GM21786 (cell line): ENCODE measurements around the gene SLC46A2.
A peak's percentile ranks its signal among the peaks of the same experiment; 100 is the strongest.

Source experiments
- ATAC-seq: cut with Tn5 transposase; IDR thresholded peaks from one replicate; pipeline ENCODE4 v1.9.1; 2021; ENCODE audit not compliant: unreplicated experiment

SLC46A2 gene

DNA sequence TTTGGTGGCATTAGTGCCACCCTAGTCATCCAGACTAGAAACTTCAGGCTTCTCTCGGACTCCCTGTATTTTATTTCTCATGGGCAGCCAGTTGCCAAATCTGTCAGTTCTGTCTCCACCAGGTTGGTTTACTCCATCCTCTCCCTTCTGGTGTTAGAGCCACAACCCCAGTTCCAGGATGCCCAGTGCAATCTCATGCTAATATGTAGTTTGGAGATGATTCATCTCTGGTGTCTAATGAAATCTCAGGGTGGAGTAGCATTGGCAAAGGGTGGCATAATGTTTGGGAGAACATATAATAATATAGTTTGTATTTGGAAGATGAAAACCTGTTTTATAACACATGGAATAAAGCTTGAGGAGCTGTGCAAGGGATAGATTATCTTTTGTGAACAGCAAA is 30.2 kb downstream of the SLC46A2 start:
- no peak for ATAC-seq

DNA sequence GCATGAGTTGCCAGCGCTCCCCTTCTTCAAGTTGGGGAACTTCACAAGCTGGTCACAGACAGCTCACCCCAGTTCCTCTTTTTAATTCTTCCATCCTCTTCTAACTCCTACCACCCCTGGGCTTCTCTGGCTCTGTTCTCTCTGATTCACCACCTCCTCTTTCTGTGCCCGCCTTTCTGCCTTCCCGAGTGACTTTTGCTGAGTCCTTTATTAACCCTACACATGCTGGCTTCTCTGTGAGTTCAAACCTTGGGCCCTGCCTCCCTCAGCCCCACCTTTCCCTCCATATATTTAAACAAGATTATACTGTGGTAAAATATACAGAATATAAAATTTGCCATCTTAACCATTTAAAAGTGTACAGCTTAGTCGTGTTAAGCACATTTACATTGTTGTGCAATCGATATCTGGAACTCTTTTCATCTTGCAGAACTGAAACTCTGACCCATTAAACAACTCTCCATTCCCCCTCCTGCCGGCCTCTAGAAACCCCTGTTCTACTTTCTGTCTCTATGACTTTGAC is 32.0 kb downstream of the SLC46A2 start:
- peak; percentile 54 for ATAC-seq

DNA sequence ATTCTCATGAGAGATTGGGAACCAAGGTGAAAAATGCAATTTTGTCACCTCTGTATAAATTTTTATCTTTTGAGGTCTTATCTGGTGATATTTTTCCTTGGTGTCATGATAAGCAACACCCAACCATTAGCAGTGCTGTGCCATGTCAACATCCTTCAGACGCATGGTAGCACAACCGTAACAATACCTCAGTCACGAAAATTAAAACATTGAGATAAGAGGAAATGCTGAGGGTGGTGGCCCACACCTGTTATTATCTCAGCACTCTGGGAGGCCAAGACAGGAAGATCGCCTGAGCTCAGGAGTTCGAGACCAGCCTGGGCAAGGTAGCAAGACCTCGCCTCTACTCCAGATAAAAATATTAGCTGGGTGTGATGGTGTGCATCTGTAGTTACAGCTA is 32.7 kb downstream of the SLC46A2 start:
- ATAC-seq: no peak

DNA sequence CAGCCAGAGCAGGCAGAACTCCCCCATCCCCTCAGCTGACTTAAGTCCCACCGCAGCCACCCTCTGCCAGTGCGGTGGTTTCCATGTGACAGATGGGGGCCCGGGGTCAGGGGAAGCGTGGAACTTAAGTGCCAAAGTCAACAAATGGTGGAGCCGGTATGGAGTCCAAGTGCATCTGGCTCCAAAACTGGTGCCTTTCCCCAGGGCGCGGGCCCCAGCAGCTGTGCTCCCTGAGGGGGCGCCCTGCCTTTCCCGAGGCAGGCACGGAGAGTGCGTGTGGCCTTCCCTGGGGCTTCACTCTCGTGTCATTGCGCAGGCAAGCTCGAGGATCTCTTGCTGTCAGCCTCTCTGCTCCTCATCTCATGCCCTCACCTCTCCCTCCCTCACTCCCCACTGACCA is 33.8 kb downstream of the SLC46A2 start:
- ATAC-seq: no peak

DNA sequence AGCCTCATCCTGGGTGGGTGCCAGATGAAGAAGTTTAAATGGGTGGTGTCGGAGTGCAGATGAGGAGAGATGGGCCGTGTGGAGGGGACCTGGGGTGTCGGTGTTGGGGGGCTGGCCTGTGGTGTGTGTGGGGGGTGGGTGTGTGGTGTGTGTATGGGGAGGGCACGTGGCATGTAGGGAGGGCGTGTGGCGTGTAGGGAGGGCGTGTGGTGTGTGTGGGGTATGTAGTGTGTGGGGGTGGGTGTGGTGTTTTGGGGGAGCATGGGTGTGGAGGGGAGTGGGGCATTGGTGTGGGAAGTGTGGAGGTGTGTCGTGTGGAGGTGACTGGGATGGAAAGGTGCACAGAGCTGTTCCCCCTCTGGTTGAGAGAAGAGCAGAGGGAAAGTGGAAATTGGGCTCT is 34.5 kb downstream of the SLC46A2 start:
- ATAC-seq: no peak

DNA sequence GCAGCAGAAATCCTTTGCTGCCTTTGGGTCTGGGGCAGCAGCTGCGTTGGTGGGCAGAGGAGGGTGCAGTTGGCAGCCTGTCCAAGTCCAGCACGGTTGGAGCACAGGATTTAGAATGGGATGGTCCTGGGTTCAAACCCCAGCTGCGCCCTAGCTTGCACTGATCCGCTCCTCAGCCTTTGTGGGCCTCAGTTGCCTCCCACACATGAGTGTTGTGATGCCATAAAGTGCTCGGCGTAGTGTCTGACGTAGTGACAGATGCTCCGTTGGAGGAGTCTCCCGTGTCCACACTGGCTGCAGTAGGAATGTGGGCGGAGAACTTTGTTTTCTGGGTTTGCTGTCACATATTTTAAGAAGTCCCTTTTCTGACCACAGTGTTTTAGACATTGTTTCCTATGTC is 36.0 kb downstream of the SLC46A2 start:
- ATAC-seq: no peak

DNA sequence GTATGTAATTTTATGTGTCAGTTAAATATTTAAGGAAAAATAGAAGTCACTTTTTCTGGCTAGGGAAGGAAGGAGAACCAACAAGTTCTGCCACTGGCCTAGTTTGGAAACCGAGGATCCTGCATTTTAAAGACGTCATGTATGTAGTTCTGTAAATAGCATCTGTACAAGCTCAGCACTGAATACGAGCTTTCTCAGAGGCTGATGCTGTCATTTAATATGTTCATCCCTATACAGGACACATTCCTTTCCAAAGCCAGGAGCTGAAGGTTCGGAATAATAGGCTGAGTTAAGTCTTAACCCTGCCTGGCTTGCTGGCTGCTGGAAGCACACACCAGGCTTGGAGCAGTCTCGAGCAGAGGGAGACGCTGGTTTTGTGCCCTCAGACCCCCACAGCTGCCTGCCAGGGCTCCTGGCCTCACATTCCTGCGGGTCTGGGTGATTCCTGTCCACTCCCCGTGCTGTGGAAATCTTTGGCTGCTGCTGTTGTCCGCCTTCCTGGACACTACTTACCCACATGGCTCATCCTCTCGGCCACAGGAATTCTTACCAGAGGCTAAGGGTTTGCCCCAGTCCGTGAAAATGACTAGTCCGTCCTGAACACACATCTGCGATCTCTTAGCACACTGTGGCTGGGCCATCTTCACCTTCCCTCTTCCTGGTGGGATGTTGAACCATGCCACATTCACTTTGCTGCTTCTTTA is 36.6 kb downstream of the SLC46A2 start:
- ATAC-seq: no peak

DNA sequence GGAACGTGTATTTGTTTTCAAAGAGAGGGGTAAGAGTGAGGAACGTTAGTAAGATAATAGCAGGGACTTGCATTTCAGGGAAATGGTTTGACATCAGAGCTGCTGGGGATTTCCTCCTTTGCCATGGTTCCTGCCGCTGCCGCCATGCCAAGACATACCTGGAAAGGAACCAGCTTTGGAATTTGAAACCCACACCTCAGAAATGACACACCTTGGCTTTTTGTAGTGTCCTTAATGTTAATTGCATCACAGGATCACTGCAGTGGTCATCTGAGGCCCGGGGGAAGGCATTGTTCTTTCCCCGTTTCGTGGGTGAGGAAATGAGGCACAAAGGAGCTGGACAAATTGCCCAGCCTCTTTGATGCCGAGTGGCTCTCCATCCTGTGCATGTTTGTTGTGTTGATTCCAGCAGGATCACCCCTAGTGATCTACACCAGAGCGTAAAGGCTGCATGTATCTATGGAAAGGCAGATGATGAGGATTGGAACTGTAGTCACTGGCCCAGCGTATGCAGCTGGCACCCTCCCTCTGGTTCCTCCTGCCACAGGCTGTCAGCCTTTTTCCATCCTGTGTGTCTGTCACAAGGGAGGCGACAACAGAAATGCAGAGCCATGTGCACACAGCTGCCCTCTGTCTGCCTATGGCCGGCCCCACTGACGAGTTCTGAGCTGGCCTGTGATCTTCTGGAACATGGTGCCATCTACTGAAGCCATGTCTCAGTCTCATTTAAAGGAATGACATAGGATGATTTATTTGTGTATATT is 37.8 kb downstream of the SLC46A2 start:
- no peak for ATAC-seq

DNA sequence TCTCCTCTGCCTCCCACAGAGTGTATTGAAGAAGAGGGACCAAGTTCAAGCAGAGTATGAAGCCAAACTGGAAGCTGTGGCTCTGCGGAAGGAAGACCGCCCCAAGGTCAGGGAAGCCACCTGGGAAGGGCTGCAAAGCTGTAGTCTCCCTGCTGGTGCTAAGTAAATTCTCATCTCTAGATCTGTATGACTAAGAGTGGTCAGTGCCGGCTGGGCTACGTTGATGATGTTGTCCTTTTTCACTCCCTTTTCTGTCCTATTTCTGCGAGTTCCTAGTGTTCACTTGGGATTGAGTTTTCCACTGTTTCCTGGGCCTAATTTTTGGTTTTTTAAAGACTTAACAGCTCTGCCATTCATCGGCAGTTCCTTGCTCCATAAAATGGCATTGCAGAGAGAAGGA is 39.8 kb downstream of the SLC46A2 start:
- no peak for ATAC-seq

DNA sequence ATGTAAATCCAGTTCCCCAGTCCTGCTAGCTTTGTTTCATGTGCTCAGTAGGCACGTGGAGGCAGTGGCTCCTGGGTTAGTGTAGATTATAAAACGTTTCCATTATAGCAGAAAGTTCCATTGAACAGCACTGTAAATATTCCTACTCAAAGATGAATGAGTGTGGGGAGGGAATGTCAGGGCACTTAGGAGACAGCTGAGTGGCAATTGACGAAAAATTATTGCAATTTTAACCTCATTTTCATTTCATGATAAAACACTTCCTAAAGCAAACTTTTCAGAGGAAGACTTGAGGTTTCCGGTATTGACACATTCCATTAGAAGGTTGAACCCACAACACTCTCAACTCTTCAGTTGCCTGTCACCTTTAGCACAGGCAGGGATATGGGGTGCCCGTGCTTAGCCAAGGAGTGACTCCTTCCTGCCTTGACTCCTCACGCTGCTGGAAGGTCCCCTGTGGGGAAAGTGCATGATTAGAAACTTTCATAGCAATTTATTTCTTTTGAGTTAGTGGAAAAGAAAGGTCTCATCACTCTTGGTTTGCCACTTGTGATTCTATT is 41.2 kb downstream of the SLC46A2 start:
- no peak for ATAC-seq

DNA sequence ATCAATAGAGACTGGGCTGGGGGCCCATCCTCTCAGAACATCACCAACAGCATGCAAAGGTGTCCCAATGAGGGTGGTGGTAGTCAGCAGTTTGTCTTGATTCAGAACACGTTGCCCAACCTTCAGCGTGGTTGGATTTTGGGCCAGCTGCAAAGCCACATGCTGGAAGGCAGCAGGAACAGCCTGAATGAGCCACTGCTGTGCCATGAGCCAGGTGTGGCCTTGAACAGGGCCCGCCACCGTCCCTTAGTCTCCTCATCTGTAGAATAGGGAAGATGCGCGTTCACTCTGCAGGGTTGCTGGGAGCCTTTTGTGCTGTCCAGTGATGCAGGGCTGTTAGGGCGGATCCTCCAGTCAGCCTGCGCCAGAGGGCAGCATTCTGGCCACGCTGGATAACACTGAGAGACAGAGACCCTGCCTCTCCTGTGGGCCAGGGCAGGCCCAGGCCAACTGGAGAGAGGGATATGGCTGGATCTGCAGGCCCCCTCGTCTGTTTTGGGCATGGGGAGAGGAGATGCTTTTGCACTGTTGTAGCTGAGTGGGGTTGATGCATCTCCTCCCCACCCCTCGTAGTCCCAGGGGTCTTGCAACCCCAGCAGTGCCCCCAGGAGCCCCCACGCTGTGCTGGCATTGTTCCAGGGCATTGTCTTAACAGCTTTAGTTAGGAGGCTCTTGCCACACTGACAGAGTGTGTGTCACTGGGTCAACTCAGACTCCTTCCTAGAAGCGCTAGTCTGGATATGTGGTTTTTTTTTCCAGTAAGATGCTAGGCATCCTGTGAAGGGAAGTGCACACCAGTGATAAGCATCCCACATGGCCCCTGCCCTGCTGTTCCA is 42.1 kb downstream of the SLC46A2 start:
- ATAC-seq: no peak

DNA sequence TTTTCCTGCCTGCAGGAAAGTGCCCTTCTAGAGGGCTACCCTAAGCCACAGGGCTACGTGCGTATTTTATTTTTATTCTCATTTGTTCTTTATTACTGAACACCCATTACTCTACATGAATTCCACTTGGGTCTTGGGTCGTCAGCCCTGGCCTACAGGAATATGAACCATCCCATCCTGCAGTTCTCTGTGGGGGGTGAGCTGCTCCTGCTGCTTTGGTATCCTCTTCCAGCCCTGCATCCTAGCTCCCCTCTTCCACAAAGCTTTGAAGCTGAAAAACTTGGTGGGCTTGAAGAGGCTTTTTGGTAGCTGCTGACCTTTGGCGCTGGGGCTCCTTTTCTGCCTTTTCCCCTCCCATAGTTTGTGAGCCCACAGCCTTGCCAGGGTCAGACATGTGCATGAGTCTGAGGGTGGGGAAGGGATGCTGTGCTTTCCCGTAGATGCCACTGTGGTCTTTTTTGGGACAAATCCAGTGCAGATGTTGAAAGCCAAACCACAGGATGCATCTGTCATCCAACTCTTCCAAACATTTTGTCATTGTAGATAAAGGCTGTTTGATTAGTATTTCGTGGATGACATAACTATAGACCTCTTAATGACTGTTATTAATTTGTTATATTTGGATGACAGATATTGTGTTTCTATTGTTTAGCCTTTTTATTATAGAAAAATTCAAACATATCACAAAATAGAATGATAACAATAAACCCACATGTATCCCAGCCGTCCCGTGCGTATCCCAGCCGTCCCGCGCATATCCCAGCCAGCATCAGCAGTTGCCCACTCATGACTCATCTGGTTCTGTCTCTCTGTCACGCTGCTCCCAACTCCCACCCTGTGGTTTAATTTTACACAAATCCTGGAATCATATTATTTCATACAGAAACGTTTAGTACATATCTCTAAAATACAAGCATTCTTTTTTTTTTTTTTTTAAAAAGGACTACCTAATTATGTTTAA is 43.9 kb downstream of the SLC46A2 start:
- no peak for ATAC-seq

DNA sequence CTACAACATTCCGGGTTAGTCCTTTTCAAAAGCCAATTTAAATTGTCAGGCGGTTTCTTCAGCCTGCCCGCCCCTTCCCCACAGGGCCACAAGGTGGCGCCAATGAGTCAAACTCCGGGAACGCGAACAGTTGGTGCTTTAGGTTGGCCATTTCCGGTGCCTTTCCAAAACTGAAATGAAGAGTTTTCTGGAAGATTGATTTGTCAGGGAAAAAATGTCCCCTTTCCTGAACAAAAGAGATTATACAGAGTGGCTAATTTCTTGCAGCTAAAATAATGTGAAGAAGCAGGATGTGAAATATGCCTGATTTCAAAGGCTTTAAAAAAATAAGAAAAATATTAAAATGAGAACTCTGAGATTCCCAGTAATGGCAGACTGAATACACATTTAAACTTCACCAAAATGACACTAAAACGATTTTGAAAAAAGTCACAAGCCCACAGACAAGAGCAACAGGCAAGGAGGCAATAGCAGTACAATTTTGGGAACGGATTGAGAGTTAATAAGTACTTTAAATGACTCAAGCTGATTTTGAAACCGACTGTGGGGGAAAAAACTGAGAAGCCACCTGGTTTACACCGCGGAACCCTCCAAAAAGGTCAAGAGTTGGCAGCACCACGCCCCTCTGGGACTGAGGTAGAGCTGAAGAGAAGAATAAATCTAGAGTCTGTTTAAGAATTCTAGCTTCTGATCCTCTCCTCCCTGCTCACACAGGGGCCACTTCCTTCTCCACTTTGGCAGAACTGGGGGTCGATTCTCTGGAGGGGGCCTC is 45.7 kb downstream of the SLC46A2 start:
- ATAC-seq: peak; percentile 89

DNA sequence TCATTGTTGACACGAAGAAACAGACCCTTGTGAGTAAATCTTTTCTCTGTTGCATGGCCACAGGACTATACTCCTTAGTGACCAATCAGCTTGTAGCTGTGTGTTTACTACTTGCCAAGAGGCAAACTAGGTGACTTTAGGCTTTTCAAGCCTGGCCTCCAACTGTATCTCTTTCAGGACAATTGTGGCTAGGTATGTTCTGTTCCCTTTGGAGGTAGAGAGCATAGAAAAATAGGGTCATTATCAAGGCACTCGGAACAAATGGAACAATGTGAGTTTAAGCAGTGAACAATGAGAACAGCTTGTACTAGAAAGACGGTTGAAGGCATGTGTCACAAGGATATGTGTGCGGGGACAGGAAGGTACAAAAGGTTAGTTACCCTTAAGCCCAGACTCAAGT is 48.1 kb downstream of the SLC46A2 start:
- ATAC-seq: no peak

DNA sequence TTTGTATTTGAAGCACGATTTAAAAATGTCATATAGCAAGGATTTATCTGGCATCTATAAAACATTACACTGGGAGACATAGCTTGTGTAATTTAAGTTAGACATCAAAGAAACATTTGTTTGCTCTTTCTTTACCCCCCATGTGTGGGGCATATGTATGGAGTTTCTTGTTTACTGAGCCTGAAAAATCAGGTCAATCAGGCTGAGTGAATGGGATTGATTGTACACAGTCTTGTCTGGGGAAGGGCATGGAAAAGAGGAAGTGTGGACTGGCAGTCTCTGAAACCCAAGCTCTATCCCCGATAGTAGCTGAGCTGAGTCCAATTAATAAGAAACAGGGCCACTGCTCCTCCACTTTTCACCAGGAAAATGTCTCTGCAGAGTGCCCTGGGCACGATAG is 49.4 kb downstream of the SLC46A2 start:
- no peak for ATAC-seq

DNA sequence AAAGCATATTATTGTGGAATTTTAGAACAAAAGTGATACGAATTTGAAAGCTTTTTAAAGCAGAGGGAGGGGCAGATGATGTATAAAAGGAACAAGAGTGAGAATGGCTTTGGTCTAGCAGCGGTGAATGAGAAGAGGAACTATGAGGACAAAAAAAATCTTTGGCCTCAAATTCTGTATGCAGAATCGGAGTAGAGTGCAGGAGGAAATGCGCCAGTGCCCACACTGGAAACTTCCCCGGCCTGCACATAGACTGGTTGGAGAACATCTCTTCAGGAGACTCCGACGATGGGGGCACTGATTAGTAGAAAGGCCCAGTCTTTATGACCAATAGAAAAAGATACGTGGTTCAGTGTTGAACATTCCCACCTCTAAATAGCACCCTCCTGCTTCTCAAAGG is 51.3 kb downstream of the SLC46A2 start:
- no peak for ATAC-seq

DNA sequence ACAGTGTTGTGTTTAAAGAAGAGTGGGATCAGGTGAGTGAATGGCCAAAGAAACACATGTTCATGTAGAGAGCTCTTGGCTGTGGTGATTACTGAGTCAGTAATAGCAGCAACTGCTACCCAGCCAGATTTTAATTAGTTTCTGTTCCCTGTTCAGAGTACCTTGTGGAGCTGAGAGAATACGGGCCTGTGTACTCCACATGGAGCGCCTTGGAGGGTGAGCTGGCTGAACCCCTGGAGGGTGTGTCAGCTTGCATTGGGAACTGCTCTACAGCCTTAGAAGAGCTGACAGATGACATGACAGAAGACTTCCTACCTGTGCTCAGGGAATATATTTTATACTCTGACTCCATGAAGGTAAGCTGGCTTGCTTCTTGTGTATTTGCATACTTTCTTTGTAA is 52.3 kb downstream of the SLC46A2 start:
- ATAC-seq: no peak

DNA sequence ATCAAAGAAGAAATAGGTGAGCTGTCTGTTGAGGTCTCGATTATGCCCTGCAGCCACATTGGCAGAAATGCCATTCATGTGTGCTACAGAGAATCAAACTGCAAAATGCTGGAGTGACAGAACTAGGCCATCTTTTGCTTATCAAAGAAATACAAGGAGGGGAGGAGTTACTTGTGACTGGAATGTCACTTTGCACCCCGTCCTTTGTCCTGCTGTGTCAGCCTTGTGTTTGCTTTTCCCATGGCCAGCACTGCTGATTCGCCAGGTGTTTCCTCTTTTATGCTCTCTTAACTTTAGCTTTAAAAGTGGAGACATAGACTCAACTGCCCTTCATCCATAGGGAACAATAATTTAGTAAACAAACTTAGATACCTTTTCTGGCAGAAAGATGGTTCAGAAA is 54.3 kb downstream of the SLC46A2 start:
- ATAC-seq: no peak

DNA sequence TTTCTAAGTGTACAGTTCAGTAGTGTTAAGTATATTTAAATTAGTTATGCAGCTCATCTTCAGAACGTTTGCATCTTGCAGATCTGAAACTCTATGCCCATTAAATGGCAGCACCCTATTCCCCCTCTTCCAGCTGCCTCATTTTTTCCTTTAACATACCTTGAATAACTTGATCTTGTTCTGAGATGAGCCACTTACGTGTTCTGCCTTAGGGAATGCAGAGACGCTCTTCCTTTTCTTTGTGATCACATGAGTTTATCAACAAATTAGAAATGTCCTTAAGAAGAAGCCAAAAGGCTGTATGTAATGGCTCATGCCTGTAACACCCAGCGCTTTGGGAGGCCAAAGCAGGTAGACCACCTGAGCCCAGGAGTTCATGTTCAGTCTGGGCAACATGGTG is 57.6 kb downstream of the SLC46A2 start:
- ATAC-seq: no peak
